ENCODE results near the gene CCDC88B. TPM values are rescaled to one million over a fixed set of nuclear protein-coding genes. Genes with fewer than 3 reads are reported as not detected.

Gene CCDC88B
- total and polyA plus RNA-seq, 9 of the 15 experiments (the other 6 are each of a cell fraction or from before 2014, with no cell fraction given), result 0.13 to 18.1 (median 7.9) TPM

GRCh38 chr11:64334764-64335735 is 5.0 kb upstream of the CCDC88B start (continued):
- TF ChIP-seq STAT6 (CRISPR knock-in tag; IDR thresholded peaks at IDR 0.05) (peak; percentile 54; the same call in 1 of the 2 replicates), AFF4 (CRISPR knock-in tag; IDR thresholded peaks at IDR 0.05) (0 out of 2 replicates have a peak, but pooled peaks have one; percentile 57), E2F5 (CRISPR knock-in tag; IDR thresholded peaks at IDR 0.05) (0 out of 2 replicates have a peak, but pooled peaks have one; percentile 23), MLLT1 (IDR thresholded peaks at IDR 0.05) (peak in 1 of 2 experiments; percentile 81; a peak in 2 of 4 replicates), NONO (IDR thresholded peaks at IDR 0.05; ENCODE audit: low read depth in 2 of 2, low read length in 1 of 2) (peak in 1 of 2 experiments; percentile 81; a peak in 1 of 4 replicates), ZNF830 (CRISPR knock-in tag; IDR thresholded peaks at IDR 0.05) (no peak), ZNF384 (IDR thresholded peaks at IDR 0.05; ENCODE audit: low read depth, low read length) (peak; percentile 43; the same call in 1 of the 2 replicates), ARID1B (IDR thresholded peaks at IDR 0.05) (peak; percentile 99), HNRNPUL1 (IDR thresholded peaks at IDR 0.05; ENCODE audit: low read length) (no peak), POLR2AphosphoS5 (IDR thresholded peaks at IDR 0.05; ENCODE audit: control insufficient read depth, insufficient read depth, low read depth, low read length) (peak; percentile 99), HDAC8 (tag; IDR thresholded peaks at IDR 0.05) (0 out of 2 replicates have a peak, but pooled peaks have one; percentile 44), NCOR1 (IDR thresholded peaks at IDR 0.05) (peak; percentile 99), YBX1 (IDR thresholded peaks at IDR 0.05) (no peak), KLF6 (CRISPR knock-in tag; IDR thresholded peaks at IDR 0.05; ENCODE audit: borderline replicate concordance) (peak; percentile 56; the same call in 1 of the 2 replicates), THAP7 (CRISPR knock-in tag; IDR thresholded peaks at IDR 0.05) (no peak), ESRRA (IDR thresholded peaks at IDR 0.05; ENCODE audit: borderline replicate concordance, low read depth) (peak; percentile 83)
